HCT116 (cell line): Measurements from ENCODE around the gene UPF3A. TPM values are rescaled to one million over a fixed set of nuclear protein-coding genes. Genes with fewer than 3 reads are reported as not detected.

ENCODE experiments used
- ATAC-seq: fragments of 200-7000 bp; cut with Tn5 transposase; 2 replicates; pipeline ENCODE4 v1.9.1; 2020; ENCODE audit warnings: mild to moderate bottlenecking, moderate library complexity
- BruUV-seq: library from RNA; stranded (reverse); fragments of 400-500 nt; replicated peaks from 2 replicates; lab custom pipeline; 2021; lab: Mats Ljungman, UMichigan
- CTCF ChIA-PET: fragments of 300-600 bp; sonication (Branson Sonifier 250); formaldehyde crosslinking; loops from one replicate; lab custom pipeline; 2021; ENCODE audit warnings: antibody characterized with exemption; lab: Charles Lee
- POLR2A ChIA-PET: fragments of 300-600, 350-600 bp; sonication (Branson Sonifier 250); formaldehyde crosslinking; loops from one replicate; lab custom pipeline; 2021; ENCODE audit warnings: antibody characterized with exemption; lab: Charles Lee
- RAD21 ChIA-PET, 2 experiments: fragments of 300-600 bp; sonication (Branson Sonifier 250); formaldehyde crosslinking; loops; one replicate each; lab custom pipeline; 2023; ENCODE audit warnings: low total read pairs in 2 of 2; ENCODE audit not compliant: uncharacterized antibody in 2 of 2, unreplicated experiment in 2 of 2, low non-redundant PET in 1 of 2; lab: Charles Lee
- DNase-seq: peaks from one replicate; pipeline ENCODE4 v3.0.0-alpha.2; 2010; ENCODE audit warnings: low read depth, low spot score
- H2AFZ ChIP-seq: fragments of 200-600 bp; shearing (Covaris generic), sonication (generic); 2 replicates; pipeline ENCODE4 v1.6.1; 2017; ENCODE audit warnings: low read depth, mixed run types, mixed read lengths, antibody characterized with exemption, low read length; ENCODE audit not compliant: poor library complexity, severe bottlenecking
- H3K27ac ChIP-seq: 2 replicates; pipeline ENCODE4 v1.5.1; 2012; ENCODE audit warnings: low read depth, low read length
- H3K27me3 ChIP-seq: fragments of 200-600 bp; sonication (generic); 2 replicates; pipeline ENCODE4 v1.6.1; 2016; ENCODE audit warnings: mixed run types, low read length, mixed read lengths; ENCODE audit not compliant: insufficient read depth
- H3K36me3 ChIP-seq, 2 experiments: fragments of 200-500 bp in 1 of 2; fragments of 200-600 bp in 1 of 2; sonication (Bioruptor generic) in 1 of 2; sonication (generic) in 1 of 2; 2 replicates each; pipeline versions ENCODE4 v1.5.1 to v1.6.1; 2014 to 2016; ENCODE audit warnings: low read length in 2 of 2, inconsistent platforms in 1 of 2, mixed read lengths in 1 of 2, mixed run types in 1 of 2; ENCODE audit not compliant: insufficient read depth in 2 of 2, control insufficient read depth in 1 of 2
- H3K4me1 ChIP-seq, 2 experiments: fragments of 200-600 bp in 1 of 2; sonication (generic) in 1 of 2; 2 replicates each; pipeline versions ENCODE4 v1.5.1 to v1.6.1; 2012 to 2017; ENCODE audit warnings: low read length in 2 of 2, inconsistent platforms in 1 of 2, mild to moderate bottlenecking in 1 of 2, mixed read lengths in 1 of 2, mixed run types in 1 of 2, moderate library complexity in 1 of 2; ENCODE audit not compliant: insufficient read depth in 2 of 2, control insufficient read depth in 1 of 2
- H3K4me2 ChIP-seq: fragments of 200-600 bp; sonication (generic); 2 replicates; pipeline ENCODE4 v1.6.1; 2017; ENCODE audit warnings: mixed run types, low read length, mixed read lengths
- H3K4me3 ChIP-seq, 2 experiments: fragments of 200-600 bp in 1 of 2; sonication (generic) in 1 of 2; replicated peaks in 1 of 2; 2 replicates each; pipeline ENCODE4 v1.5.1; 2011 to 2016; ENCODE audit warnings: low read length in 2 of 2, control low read depth in 1 of 2, low read depth in 1 of 2, mild to moderate bottlenecking in 1 of 2, mixed read lengths in 1 of 2, mixed run types in 1 of 2
- H3K79me2 ChIP-seq: fragments of 200-600 bp; sonication (generic); 2 replicates; pipeline ENCODE4 v1.6.1; 2017; ENCODE audit warnings: mild to moderate bottlenecking, mixed run types, low read length, moderate library complexity, mixed read lengths; ENCODE audit not compliant: insufficient read depth
- H3K9ac ChIP-seq: fragments of 200-600 bp; sonication (generic); 2 replicates; pipeline ENCODE4 v1.6.1; 2016; ENCODE audit warnings: low read length, mixed read lengths
- H3K9me2 ChIP-seq: fragments of 200-600 bp; sonication (generic), shearing (Covaris generic); 2 replicates; pipeline ENCODE4 v1.6.1; 2017; ENCODE audit warnings: mixed run types, mild to moderate bottlenecking, moderate library complexity; ENCODE audit not compliant: insufficient read depth
- H3K9me3 ChIP-seq, 2 experiments: fragments of 200-500 bp in 1 of 2; fragments of 200-600 bp in 1 of 2; sonication (Bioruptor generic) in 1 of 2; sonication (generic) in 1 of 2; 2 replicates each; pipeline ENCODE4 v1.6.1; 2014 to 2017; ENCODE audit warnings: low read length in 2 of 2, mixed read lengths in 2 of 2, inconsistent platforms in 1 of 2, low read depth in 1 of 2, mild to moderate bottlenecking in 1 of 2, mixed run types in 1 of 2, moderate library complexity in 1 of 2; ENCODE audit not compliant: control insufficient read depth in 1 of 2, insufficient read depth in 1 of 2
- H4K20me1 ChIP-seq: fragments of 200-600 bp; sonication (generic), shearing (Covaris generic); 2 replicates; pipeline ENCODE4 v1.6.1; 2017; ENCODE audit warnings: mixed run types, mild to moderate bottlenecking, moderate library complexity; ENCODE audit not compliant: insufficient read depth
- ATF3 ChIP-seq: IDR thresholded peaks from 2 replicates; pipeline ENCODE4 v1.6.1; 2012
- CBX3 ChIP-seq: IDR thresholded peaks from 2 replicates; pipeline ENCODE4 v1.6.1; 2012; ENCODE audit warnings: low read depth
- EGR1 ChIP-seq: IDR thresholded peaks from 2 replicates; pipeline ENCODE4 v1.6.1; 2012; ENCODE audit warnings: low read depth
- ELF1 ChIP-seq: IDR thresholded peaks from 2 replicates; pipeline ENCODE4 v1.6.1; 2012; ENCODE audit warnings: low read depth, borderline replicate concordance
- FOSL1 ChIP-seq: IDR thresholded peaks from 2 replicates; pipeline ENCODE4 v1.6.1; 2012; ENCODE audit warnings: low read depth
- JUND ChIP-seq: IDR thresholded peaks from 2 replicates; pipeline ENCODE4 v1.6.1; 2012
- MAX ChIP-seq: IDR thresholded peaks from 2 replicates; pipeline ENCODE4 v1.6.1; 2012
- POLR2A ChIP-seq: IDR thresholded peaks from 2 replicates; pipeline ENCODE4 v1.7.0; 2011; ENCODE audit warnings: borderline replicate concordance; ENCODE audit not compliant: insufficient read depth, insufficient read length; ENCODE audit errors: extremely low read depth
- POLR2AphosphoS5 ChIP-seq: IDR thresholded peaks from 2 replicates; pipeline ENCODE4 v1.6.1; 2011; ENCODE audit warnings: mild to moderate bottlenecking, low read depth, low read length, moderate library complexity
- SIN3A ChIP-seq: IDR thresholded peaks from 2 replicates; pipeline ENCODE4 v1.6.1; 2012; ENCODE audit warnings: low read depth
- SP1 ChIP-seq: IDR thresholded peaks from 2 replicates; pipeline ENCODE4 v1.6.1; 2012; ENCODE audit warnings: low read depth
- SRF ChIP-seq: IDR thresholded peaks from 2 replicates; pipeline ENCODE4 v1.6.1; 2012; ENCODE audit warnings: low read depth
- TCF7L2 ChIP-seq: IDR thresholded peaks from 2 replicates; pipeline ENCODE4 v1.7.0; 2011; ENCODE audit warnings: borderline replicate concordance, inconsistent platforms; ENCODE audit not compliant: insufficient read depth, insufficient read length; ENCODE audit errors: extremely low read depth
- YY1 ChIP-seq: IDR thresholded peaks from 2 replicates; pipeline ENCODE4 v1.6.1; 2011; ENCODE audit warnings: low read length, low read depth, moderate library complexity, mild to moderate bottlenecking; ENCODE audit not compliant: insufficient replicate concordance; ENCODE audit errors: extremely low read depth
- ZFX ChIP-seq: fragments of 450-650 bp; IDR thresholded peaks from 2 replicates; pipeline ENCODE4 v1.6.1; 2017
- ZNF274 ChIP-seq: fragments of 200-500 bp; sonication (Bioruptor generic); IDR thresholded peaks from 2 replicates; pipeline ENCODE4 v1.6.1; 2014; ENCODE audit warnings: mild to moderate bottlenecking, low read depth, low read length, inconsistent platforms
- intact Hi-C: fragments of 100-400 bp; cut with micrococcal nuclease; formaldehyde crosslinking; loops from 2 replicates; pipeline ENCODE4 v1.10.0; 2022
- total RNA-seq: library from RNA; stranded (reverse); gene quantifications from one replicate; pipeline ENCODE4 v1.2.1, GENCODE V29; 2021; ENCODE audit not compliant: unreplicated experiment
- TF ChIP-seq, protein P1 (sequence below), 3 experiments: fragments of 200-600 bp in 1 of 3; sonication (generic) in 1 of 3; IDR thresholded peaks in 2 of 3; conservative IDR thresholded peaks in 1 of 3; 2 replicates each; pipeline ENCODE4 v1.5.1; 2012 to 2017; ENCODE audit warnings: low read depth in 2 of 3, low read length in 2 of 3, antibody characterized with exemption in 1 of 3, borderline replicate concordance in 1 of 3, control low read depth in 1 of 3, mild to moderate bottlenecking in 1 of 3, mixed read lengths in 1 of 3, mixed run types in 1 of 3, moderate library complexity in 1 of 3; ENCODE audit not compliant: insufficient read depth in 1 of 3

The UPF3A gene
- total RNA-seq, 1 experiment from 2014 or later = 31.8 TPM

GRCh38 chr13:114234266-114234644, 47.1 kb upstream of the UPF3A start:
- H2AFZ ChIP-seq = peak overlapping the region; percentile 91
- no peaks in the 10 kb centered on the region for H3K9me2 ChIP-seq
- H4K20me1 ChIP-seq = no peaks in the 10 kb centered on the region
- peaks cover 2 to 11% of the 10 kb centered on the region in 2 experiments; a peak in 2 of 4 replicates for H3K4me1 ChIP-seq
- H3K79me2 ChIP-seq = peaks cover 28% of the 10 kb centered on the region
- BruUV-seq = no TSS peak
- TF ChIP-seq JUND = no peak
- TF ChIP-seq ZFX = no peak
- no peak for TF ChIP-seq TCF7L2
- TF ChIP-seq ZNF274 = no peak
- no peak for TF ChIP-seq SP1
- no peak for TF ChIP-seq CBX3
- TF ChIP-seq ATF3 = no peak
- no peak for TF ChIP-seq POLR2A
- TF ChIP-seq ELF1 = no peak
- TF ChIP-seq EGR1 = no peak
- no peak for TF ChIP-seq SRF
- peak overlapping the region; percentile 93; the same call in 1 of the 2 replicates for H3K27ac ChIP-seq
- DNase-seq (no peak), ATAC-seq (no peak)
- peak overlapping the region in 1 of 2 experiments; percentile 69; a peak in 2 of 4 replicates for H3K4me3 ChIP-seq
- peaks cover 12 to 16% of the 10 kb centered on the region in 2 experiments for H3K36me3 ChIP-seq
- intact Hi-C loops = no loop called here
- H3K4me2 ChIP-seq = peak overlapping the region; percentile 77
- ChIA-PET CTCF (no interaction called here), RAD21 (no interaction called here), POLR2A (no interaction called here)
- H3K9me3 ChIP-seq = no peaks in the 10 kb centered on the region; a peak in 1 of 4 replicates
- no peaks in the 10 kb centered on the region for H3K27me3 ChIP-seq
- no peak overlapping the region for H3K9ac ChIP-seq

DNA sequence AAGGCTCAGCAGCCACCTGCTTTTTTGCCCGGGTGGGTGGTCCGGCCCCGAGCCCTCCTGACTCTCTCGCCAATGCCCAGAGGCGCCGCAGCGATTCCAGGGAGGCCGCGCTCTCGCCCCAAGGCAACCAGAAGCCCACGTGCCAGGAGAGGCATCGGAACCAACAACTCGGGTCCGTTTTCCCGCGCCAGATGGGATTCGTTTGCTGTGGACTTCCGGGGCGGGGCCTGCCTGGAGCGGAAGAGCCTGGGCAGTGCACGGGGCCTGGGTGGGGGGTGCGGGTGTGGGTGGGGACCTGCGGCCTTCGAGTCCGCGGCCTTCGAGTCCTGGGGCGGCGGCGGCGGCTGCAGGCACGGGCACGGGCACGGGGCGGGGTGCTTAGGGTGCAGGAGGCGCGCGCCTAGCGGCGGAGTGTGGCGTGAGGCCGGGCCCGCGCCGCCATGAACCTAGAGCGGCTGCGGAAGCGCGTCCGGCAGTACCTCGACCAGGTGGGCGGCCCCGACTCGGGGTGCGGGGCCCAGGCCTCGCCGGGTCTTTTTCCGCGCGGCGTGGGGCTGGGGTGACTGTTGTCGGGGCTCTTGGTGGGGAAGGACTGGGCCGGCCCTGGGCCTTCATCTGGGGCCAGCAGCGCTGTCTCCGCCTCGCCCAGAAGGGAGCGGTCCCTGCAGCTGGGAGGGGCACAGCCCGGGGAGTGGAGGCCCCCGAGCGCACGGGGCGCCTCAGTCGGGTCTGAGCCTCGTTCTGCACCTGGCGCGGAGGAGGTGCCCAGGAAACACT, 46.6 kb upstream of the UPF3A start, which contains the start of gene CDC16:
CDC16 (plus strand) TSS at position 253 of the 777 bp plus-strand sequence; CDS start at position 441, 188 bp downstream.
- TF ChIP-seq, protein P1, sequence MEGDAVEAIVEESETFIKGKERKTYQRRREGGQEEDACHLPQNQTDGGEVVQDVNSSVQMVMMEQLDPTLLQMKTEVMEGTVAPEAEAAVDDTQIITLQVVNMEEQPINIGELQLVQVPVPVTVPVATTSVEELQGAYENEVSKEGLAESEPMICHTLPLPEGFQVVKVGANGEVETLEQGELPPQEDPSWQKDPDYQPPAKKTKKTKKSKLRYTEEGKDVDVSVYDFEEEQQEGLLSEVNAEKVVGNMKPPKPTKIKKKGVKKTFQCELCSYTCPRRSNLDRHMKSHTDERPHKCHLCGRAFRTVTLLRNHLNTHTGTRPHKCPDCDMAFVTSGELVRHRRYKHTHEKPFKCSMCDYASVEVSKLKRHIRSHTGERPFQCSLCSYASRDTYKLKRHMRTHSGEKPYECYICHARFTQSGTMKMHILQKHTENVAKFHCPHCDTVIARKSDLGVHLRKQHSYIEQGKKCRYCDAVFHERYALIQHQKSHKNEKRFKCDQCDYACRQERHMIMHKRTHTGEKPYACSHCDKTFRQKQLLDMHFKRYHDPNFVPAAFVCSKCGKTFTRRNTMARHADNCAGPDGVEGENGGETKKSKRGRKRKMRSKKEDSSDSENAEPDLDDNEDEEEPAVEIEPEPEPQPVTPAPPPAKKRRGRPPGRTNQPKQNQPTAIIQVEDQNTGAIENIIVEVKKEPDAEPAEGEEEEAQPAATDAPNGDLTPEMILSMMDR (IDR thresholded peaks at IDR 0.05 in 2 of 3, conservative IDR thresholded peaks at IDR 0.05 in 1 of 3; ENCODE audit: borderline replicate concordance in 1 of 3, insufficient read depth in 1 of 3, low read depth in 2 of 3, low read length in 2 of 3) = peak in 1 of 3 experiments; percentile 7; a peak in 1 of 6 replicates
- TF ChIP-seq ZFX (peak; percentile 99), TCF7L2 (peak; percentile 28), YY1 (peak; percentile 75), CBX3 (no peak), FOSL1 (no peak), POLR2A (peak; percentile 18), SP1 (no peak), POLR2AphosphoS5 (peak; percentile 72), MAX (no peak), SIN3A (no peak)
- ATAC-seq (peak; percentile 95), DNase-seq (peak; percentile 90)
- ChIA-PET CTCF (no interaction called here), POLR2A (no interaction called here), RAD21 (no interaction called here)
- Histone ChIP-seq H3K9me3 (no peaks in the 10 kb centered on the region; a peak in 1 of 4 replicates), H3K36me3 (peaks cover 18 to 20% of the 10 kb centered on the region in 2 experiments), H3K27ac (peak within 1 kb of the TSS; percentile 93), H3K27me3 (no peaks in the 10 kb centered on the region), H3K4me3 (peak within 1 kb of the TSS; percentile 69 to 93), H3K4me2 (peak within 1 kb of the TSS; percentile 77), H4K20me1 (no peaks in the 10 kb centered on the region), H3K9me2 (no peaks in the 10 kb centered on the region), H3K79me2 (peaks cover 28% of the 10 kb centered on the region), H3K9ac (peak within 1 kb of the TSS; percentile 74), H3K4me1 (peaks cover 2 to 11% of the 10 kb centered on the region in 2 experiments; a peak in 2 of 4 replicates), H2AFZ (peak within 1 kb of the TSS; percentile 91)
- no TSS peak for BruUV-seq
- intact Hi-C loops = no loop called here
